Measurements from ENCODE around the gene PHACTR4.

DNA sequence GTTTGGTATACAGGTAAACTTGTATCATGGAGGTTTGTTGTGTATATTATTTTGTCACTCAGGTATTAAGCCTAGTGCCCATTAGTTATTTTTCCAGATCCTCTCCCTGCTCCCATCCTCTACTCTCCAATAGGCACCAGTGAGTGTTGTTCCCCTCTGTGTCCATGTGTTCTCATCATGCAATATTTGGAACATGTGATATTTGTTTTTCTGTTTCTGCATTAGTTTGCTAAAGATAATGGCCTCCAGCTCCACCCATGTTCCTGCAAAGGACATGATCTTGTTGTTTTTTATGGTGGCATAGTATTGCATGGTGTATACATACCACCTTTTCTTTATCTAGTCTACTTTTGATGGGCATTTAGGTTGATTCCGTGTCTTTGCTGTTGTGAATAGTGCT, 10.9 kb downstream of the PHACTR4 start:
- TF ChIP-seq, protein P1, sequence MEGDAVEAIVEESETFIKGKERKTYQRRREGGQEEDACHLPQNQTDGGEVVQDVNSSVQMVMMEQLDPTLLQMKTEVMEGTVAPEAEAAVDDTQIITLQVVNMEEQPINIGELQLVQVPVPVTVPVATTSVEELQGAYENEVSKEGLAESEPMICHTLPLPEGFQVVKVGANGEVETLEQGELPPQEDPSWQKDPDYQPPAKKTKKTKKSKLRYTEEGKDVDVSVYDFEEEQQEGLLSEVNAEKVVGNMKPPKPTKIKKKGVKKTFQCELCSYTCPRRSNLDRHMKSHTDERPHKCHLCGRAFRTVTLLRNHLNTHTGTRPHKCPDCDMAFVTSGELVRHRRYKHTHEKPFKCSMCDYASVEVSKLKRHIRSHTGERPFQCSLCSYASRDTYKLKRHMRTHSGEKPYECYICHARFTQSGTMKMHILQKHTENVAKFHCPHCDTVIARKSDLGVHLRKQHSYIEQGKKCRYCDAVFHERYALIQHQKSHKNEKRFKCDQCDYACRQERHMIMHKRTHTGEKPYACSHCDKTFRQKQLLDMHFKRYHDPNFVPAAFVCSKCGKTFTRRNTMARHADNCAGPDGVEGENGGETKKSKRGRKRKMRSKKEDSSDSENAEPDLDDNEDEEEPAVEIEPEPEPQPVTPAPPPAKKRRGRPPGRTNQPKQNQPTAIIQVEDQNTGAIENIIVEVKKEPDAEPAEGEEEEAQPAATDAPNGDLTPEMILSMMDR (IDR thresholded peaks at IDR 0.05): no peak
- no peak for TF ChIP-seq POLR2A (IDR thresholded peaks at IDR 0.05)

Measured in ovary (tissue), 3 donors.